ENCODE measurements around the gene AQP9. TPM values are rescaled to one million over a fixed set of nuclear protein-coding genes. Genes with fewer than 3 reads are reported as not detected.
A peak's percentile ranks its signal among the peaks of the same experiment; 100 is the strongest.
"Not testable (repeated sequence)": the region's sequence is repeated elsewhere in the genome, so short reads cannot be mapped to it uniquely, and the experiment has no call there.

Gene AQP9
- total RNA-seq, 2 donors from 2014 or later = 0.56 to 0.90 TPM

DNA sequence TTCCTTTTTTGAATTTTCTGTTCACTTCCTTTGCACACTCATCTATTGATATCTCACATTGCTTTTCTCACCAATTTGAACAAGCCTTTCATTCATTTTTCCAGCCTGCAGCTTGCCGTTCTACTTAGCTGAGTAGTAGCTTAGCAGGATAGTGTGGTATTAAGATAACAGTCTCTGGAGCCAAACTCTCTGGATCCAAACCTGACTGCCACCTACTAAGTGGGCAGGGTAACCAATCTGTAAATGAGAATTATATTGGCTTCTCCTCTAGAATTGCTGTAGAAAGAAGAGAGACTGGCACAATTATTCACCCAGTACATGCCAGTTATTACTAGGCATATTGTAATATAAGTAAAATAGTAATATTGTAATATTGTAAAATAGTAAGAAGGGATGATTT, 40.5 kb downstream of the AQP9 start:
- no peaks in the 10 kb centered on the region for H3K9me3 Mint-ChIP-seq

DNA sequence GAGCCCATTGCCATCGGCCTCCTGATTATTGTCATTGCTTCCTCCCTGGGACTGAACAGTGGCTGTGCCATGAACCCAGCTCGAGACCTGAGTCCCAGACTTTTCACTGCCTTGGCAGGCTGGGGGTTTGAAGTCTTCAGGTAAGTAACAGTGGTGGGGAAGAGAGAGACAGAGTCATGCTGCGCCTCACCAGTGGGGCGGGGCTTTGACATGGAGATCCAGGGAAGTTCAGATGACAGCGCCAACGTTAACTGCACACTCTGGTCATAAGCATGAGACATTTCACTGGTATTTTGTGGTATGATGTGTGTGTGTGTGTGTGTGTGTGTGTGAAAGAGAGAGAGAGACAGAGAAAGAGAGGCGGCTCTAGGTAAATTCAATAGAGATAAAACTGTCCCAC, 41.0 kb downstream of the AQP9 start:
- peaks cover 35 to 45% of the 10 kb centered on the region in 2 donors for H3K27me3 Mint-ChIP-seq
- DNase-seq (ENCODE audit: low spot score) (no peak), ATAC-seq (no peak)
- H3K27ac Mint-ChIP-seq = no peak overlapping the region
- no peaks in the 10 kb centered on the region for H3K9me3 Mint-ChIP-seq
- H3K4me1 Mint-ChIP-seq (ENCODE audit: low read depth in 2 of 2) = no peaks in the 10 kb centered on the region
- no peaks in the 10 kb centered on the region for H3K36me3 Mint-ChIP-seq
- no peak overlapping the region for H3K4me3 Mint-ChIP-seq

More for the DNA sequence above, 40.5 kb downstream of the AQP9 start:
- Mint-ChIP-seq H3K4me3 (no peak overlapping the region), H3K4me1 (ENCODE audit: low read depth in 2 of 2) (no peaks in the 10 kb centered on the region), H3K27me3 (peaks cover 35 to 43% of the 10 kb centered on the region in 2 donors), H3K27ac (no peak overlapping the region), H3K36me3 (no peaks in the 10 kb centered on the region)
- DNase-seq (ENCODE audit: low spot score) (no peak), ATAC-seq (no peak)

DNA sequence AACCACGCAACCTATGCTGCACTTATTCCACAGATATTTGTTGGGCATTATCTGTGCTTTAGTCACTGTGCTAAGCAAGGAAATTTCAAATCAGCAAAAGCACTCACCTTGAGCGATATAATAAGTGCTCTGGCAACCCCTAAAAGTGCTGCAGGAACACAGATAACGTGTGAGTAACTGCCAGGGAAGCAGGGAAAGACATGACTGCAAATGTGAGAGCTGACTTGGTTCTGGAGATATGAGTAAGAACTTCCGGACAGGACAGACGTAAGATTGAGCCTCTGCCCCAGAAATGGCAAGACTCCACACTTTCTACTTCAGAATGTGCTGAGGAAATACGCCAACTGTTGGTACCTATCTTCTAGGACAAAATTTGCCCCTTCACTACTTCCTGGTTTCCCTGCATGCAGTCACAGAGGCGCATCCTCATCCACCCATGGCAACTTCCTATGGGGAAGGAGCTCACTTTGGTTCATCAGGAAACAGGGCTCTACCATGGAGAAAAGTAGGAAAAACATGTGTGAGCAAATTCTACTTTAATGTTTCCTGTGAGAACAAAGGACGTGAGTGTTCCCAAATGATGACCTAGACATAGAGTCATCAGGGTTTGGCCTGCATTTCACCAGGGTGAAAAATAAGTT, 41.7 kb downstream of the AQP9 start:
- ATAC-seq (no peak), DNase-seq (ENCODE audit: low spot score) (no peak)
- Mint-ChIP-seq H3K4me1 (ENCODE audit: low read depth in 2 of 2) (no peaks in the 10 kb centered on the region), H3K27me3 (peaks cover 38 to 49% of the 10 kb centered on the region in 2 donors), H3K9me3 (no peaks in the 10 kb centered on the region), H3K4me3 (no peak overlapping the region), H3K36me3 (no peaks in the 10 kb centered on the region), H3K27ac (no peak overlapping the region)

GRCh38 chr15:58182460-58183163, 44.4 kb downstream of the AQP9 start:
- H3K4me3 Mint-ChIP-seq = no peak overlapping the region
- peak in 1 of 2 donors; percentile 62 for ATAC-seq
- no peaks in the 10 kb centered on the region for H3K4me1 Mint-ChIP-seq (ENCODE audit: low read depth in 2 of 2)
- DNase-seq (ENCODE audit: low spot score) = no peak
- no peak overlapping the region for H3K27ac Mint-ChIP-seq
- peaks cover 36 to 55% of the 10 kb centered on the region in 2 donors for H3K27me3 Mint-ChIP-seq
- H3K36me3 Mint-ChIP-seq = no peaks in the 10 kb centered on the region
- no peaks in the 10 kb centered on the region for H3K9me3 Mint-ChIP-seq

DNA sequence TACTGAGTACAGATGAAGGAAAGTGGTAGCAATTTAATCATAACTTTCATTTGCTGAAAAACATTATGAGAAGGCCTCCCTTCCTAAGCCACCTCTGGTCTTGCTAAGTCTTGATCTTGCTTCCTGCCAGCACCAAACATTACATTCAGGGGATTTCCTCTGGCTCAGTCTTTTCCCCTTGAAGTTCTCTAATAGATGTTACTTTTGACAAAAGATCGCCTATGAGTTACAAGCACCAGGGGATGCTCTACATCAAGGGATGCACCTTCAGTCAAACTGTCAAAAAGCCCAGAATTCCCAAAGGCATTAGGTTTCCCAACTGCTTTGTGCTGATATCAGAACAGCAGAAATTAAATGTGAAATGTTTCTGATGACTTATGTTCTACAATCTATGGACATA, 47.3 kb downstream of the AQP9 start:
- Mint-ChIP-seq H3K36me3 (no peaks in the 10 kb centered on the region), H3K4me3 (no peak overlapping the region), H3K9me3 (no peaks in the 10 kb centered on the region), H3K4me1 (ENCODE audit: low read depth in 2 of 2) (no peaks in the 10 kb centered on the region), H3K27me3 (peaks cover 38 to 54% of the 10 kb centered on the region in 2 donors), H3K27ac (no peak overlapping the region)
- ATAC-seq = no peak
- no peak for DNase-seq (ENCODE audit: low spot score)

GRCh38 chr15:58189148-58189811, 51.1 kb downstream of the AQP9 start:
- no peaks in the 10 kb centered on the region for H3K4me1 Mint-ChIP-seq (ENCODE audit: low read depth in 2 of 2)
- H3K36me3 Mint-ChIP-seq = no peaks in the 10 kb centered on the region
- DNase-seq (ENCODE audit: low spot score) = no peak
- no peak overlapping the region for H3K27ac Mint-ChIP-seq
- no peak for ATAC-seq
- no peaks in the 10 kb centered on the region for H3K9me3 Mint-ChIP-seq
- H3K27me3 Mint-ChIP-seq = peaks cover 33 to 51% of the 10 kb centered on the region in 2 donors
- H3K4me3 Mint-ChIP-seq = no peak overlapping the region

GRCh38 chr15:58190419-58190818, 52.2 kb downstream of the AQP9 start:
- H3K27me3 Mint-ChIP-seq = peaks cover 38 to 59% of the 10 kb centered on the region in 2 donors
- DNase-seq (ENCODE audit: low spot score) (no peak), ATAC-seq (no peak)
- no peaks in the 10 kb centered on the region for H3K36me3 Mint-ChIP-seq
- no peaks in the 10 kb centered on the region for H3K9me3 Mint-ChIP-seq
- no peak overlapping the region for H3K27ac Mint-ChIP-seq
- H3K4me3 Mint-ChIP-seq = no peak overlapping the region
- H3K4me1 Mint-ChIP-seq (ENCODE audit: low read depth in 2 of 2) = no peaks in the 10 kb centered on the region

- peaks cover 46 to 65% of the 10 kb centered on the region in 2 donors for H3K27me3 Mint-ChIP-seq
- DNase-seq (ENCODE audit: low spot score); H3K4me3 Mint-ChIP-seq; ATAC-seq; H3K9me3 Mint-ChIP-seq; H3K36me3 Mint-ChIP-seq; H3K4me1 Mint-ChIP-seq (ENCODE audit: low read depth in 2 of 2); H3K27ac Mint-ChIP-seq: not testable (repeated sequence)
These were observed 55.5 kb downstream of the AQP9 start for GRCh38 chr15:58193636-58194035.

DNA sequence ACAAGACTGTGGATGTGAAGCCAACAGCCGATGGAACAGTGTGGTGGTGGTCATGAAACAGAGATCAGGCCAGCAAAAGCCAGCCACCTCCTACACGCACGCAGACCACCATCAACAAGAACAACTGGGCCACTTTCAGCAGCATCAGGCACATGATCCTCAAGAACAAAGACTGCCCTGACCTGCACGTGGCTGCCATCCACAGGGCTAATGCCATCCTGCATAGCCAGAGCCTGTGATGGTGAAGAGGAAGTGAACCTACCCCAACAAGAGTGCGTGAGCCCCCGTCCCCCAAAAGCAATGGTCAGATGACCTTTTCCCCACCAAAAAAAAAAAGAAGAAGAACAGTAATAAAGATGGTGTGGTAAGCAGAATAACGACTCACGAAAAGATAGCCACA, 62.6 kb downstream of the AQP9 start:
- no peaks in the 10 kb centered on the region for H3K9me3 Mint-ChIP-seq
- H3K36me3 Mint-ChIP-seq = no peaks in the 10 kb centered on the region
- no peak overlapping the region for H3K4me3 Mint-ChIP-seq
- ATAC-seq (no peak), DNase-seq (ENCODE audit: low spot score) (no peak)
- peaks cover 35 to 52% of the 10 kb centered on the region in 2 donors for H3K27me3 Mint-ChIP-seq
- no peak overlapping the region for H3K27ac Mint-ChIP-seq
- H3K4me1 Mint-ChIP-seq (ENCODE audit: low read depth in 2 of 2) = no peaks in the 10 kb centered on the region

- no peak overlapping the region for H3K27ac Mint-ChIP-seq
These were observed 63.3 kb downstream of the AQP9 start for GRCh38 chr15:58201516-58201915.

DNA sequence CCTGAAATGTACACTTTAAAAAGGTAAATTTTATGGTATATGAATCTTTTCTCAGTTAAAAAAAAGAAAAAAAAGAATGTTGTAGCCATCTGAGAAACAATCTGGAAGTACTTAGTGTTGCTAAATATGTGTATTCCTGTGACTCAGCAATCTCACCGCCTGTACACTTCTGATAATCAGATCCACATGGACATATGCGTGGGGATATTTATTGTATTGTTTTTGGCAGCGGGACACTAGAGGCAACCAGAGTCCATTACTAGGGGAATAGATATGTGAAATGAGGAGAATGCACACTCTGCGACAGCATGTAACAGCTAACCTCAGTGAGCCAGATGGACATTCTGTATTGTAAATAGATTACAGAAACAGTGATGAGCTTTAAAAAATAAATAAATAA, 65.4 kb downstream of the AQP9 start:
- no peaks in the 10 kb centered on the region for H3K9me3 Mint-ChIP-seq
- no peaks in the 10 kb centered on the region for H3K36me3 Mint-ChIP-seq
- H3K4me1 Mint-ChIP-seq (ENCODE audit: low read depth in 2 of 2) = peaks cover 0 to 2% of the 10 kb centered on the region in 2 donors
- H3K4me3 Mint-ChIP-seq = no peak overlapping the region
- ATAC-seq (no peak), DNase-seq (ENCODE audit: low spot score) (no peak)
- H3K27me3 Mint-ChIP-seq = peaks cover 11 to 26% of the 10 kb centered on the region in 2 donors
- H3K27ac Mint-ChIP-seq = no peak overlapping the region

More at GRCh38 chr15:58201516-58201915, 63.3 kb downstream of the AQP9 start:
- no peak overlapping the region for H3K4me3 Mint-ChIP-seq
- peaks cover 27 to 44% of the 10 kb centered on the region in 2 donors for H3K27me3 Mint-ChIP-seq
- H3K4me1 Mint-ChIP-seq (ENCODE audit: low read depth in 2 of 2) = no peaks in the 10 kb centered on the region
- H3K9me3 Mint-ChIP-seq = no peaks in the 10 kb centered on the region
- ATAC-seq (no peak), DNase-seq (ENCODE audit: low spot score) (no peak)
- no peaks in the 10 kb centered on the region for H3K36me3 Mint-ChIP-seq

DNA sequence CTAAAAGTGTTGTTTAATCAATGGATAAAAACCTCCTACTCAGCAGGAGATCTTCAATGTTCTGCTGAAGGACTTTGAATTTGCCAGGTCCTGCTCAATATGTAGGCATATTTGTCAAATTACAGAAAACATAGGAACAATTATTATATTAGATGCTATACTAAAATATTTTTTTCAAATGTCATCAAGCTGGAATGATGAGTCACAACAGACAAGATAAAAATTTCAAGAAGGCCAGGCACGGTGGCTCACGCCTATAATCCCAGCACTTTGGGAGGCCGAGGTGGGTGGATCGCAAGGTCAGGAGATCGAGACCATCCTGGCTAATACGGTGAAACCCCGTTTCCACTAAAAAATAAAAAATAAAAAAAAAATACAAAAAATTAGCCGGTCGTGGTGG, 68.0 kb downstream of the AQP9 start:
- ATAC-seq (no peak), DNase-seq (ENCODE audit: low spot score) (no peak)
- Mint-ChIP-seq H3K36me3 (no peaks in the 10 kb centered on the region), H3K4me1 (ENCODE audit: low read depth in 2 of 2) (peaks cover 0 to 8% of the 10 kb centered on the region in 2 donors), H3K27ac (no peak overlapping the region), H3K4me3 (no peak overlapping the region), H3K27me3 (peaks cover 7 to 19% of the 10 kb centered on the region in 2 donors), H3K9me3 (no peaks in the 10 kb centered on the region)

GRCh38 chr15:58208217-58208616, 70.0 kb downstream of the AQP9 start:
- not testable (repeated sequence) for H3K36me3 Mint-ChIP-seq; DNase-seq (ENCODE audit: low spot score); H3K4me1 Mint-ChIP-seq (ENCODE audit: low read depth in 2 of 2); H3K4me3 Mint-ChIP-seq; ATAC-seq; H3K27ac Mint-ChIP-seq; H3K9me3 Mint-ChIP-seq
- peaks cover 6 to 11% of the 10 kb centered on the region in 2 donors for H3K27me3 Mint-ChIP-seq

GRCh38 chr15:58209007-58209481, 70.9 kb downstream of the AQP9 start:
- not testable (repeated sequence) for H3K36me3 Mint-ChIP-seq; H3K9me3 Mint-ChIP-seq; H3K4me3 Mint-ChIP-seq; DNase-seq (ENCODE audit: low spot score); H3K4me1 Mint-ChIP-seq (ENCODE audit: low read depth in 2 of 2); H3K27me3 Mint-ChIP-seq
- peak overlapping the region in 1 of 2 donors; percentile 47 for H3K27ac Mint-ChIP-seq
- ATAC-seq = peak in 1 of 2 donors; percentile 69
